Muscle layer of colon (tissue), 2 donors: ENCODE measurements around the gene RMI1.
"Not testable (repeated sequence)": the region's sequence is repeated elsewhere in the genome, so short reads cannot be mapped to it uniquely, and the experiment has no call there.

Source experiments
- H3K27ac ChIP-seq: one replicate; pipeline ENCODE4 v1.7.0; 2013; ENCODE audit warnings: low read depth, mild to moderate bottlenecking, low read length, moderate library complexity
- H3K27me3 ChIP-seq, 2 donors: one replicate each; pipeline ENCODE4 v1.7.0; 2013; ENCODE audit warnings: low read length in 2 of 2, mild to moderate bottlenecking in 2 of 2; ENCODE audit not compliant: insufficient read depth in 2 of 2, control insufficient read depth in 1 of 2
- H3K36me3 ChIP-seq: one replicate; pipeline ENCODE4 v1.7.0; 2013; ENCODE audit warnings: mild to moderate bottlenecking, low read length; ENCODE audit not compliant: insufficient read depth
- H3K4me1 ChIP-seq: one replicate; pipeline ENCODE4 v1.7.0; 2013; ENCODE audit warnings: mild to moderate bottlenecking, low read length; ENCODE audit not compliant: insufficient read depth
- H3K4me3 ChIP-seq, 2 donors: one replicate each; pipeline ENCODE4 v1.7.0; 2013; ENCODE audit warnings: low read length in 2 of 2, low read depth in 1 of 2, mild to moderate bottlenecking in 1 of 2, moderate library complexity in 1 of 2
- H3K9ac ChIP-seq: one replicate; pipeline ENCODE4 v1.7.0; 2013; ENCODE audit warnings: low read length
- H3K9me3 ChIP-seq: one replicate; pipeline ENCODE4 v1.7.0; 2013; ENCODE audit warnings: mild to moderate bottlenecking, low read length
- donor health status: abdominal sarcoma.
- donor health status: Adenocarcinoma of cecum.

The RMI1 gene

GRCh38 chr9:84031534-84031933 is 50.9 kb downstream of the RMI1 start:
- no peaks in the 10 kb centered on the region for H3K36me3 ChIP-seq
- H3K27me3 ChIP-seq: no peaks in the 10 kb centered on the region
- H3K27ac ChIP-seq: no peak overlapping the region
- no peak overlapping the region for H3K9ac ChIP-seq
- no peaks in the 10 kb centered on the region for H3K9me3 ChIP-seq
- no peaks in the 10 kb centered on the region for H3K4me1 ChIP-seq
- no peak overlapping the region for H3K4me3 ChIP-seq

GRCh38 chr9:84041857-84042256 is 61.3 kb downstream of the RMI1 start:
- H3K9me3 ChIP-seq, H3K36me3 ChIP-seq, H3K27ac ChIP-seq, H3K27me3 ChIP-seq, H3K9ac ChIP-seq, H3K4me1 ChIP-seq, H3K4me3 ChIP-seq: not testable (repeated sequence)

- no peaks in the 10 kb centered on the region for H3K36me3 ChIP-seq
- H3K27ac ChIP-seq: no peak overlapping the region
- no peaks in the 10 kb centered on the region for H3K9me3 ChIP-seq
- no peaks in the 10 kb centered on the region for H3K27me3 ChIP-seq
- no peaks in the 10 kb centered on the region for H3K4me1 ChIP-seq
- H3K4me3 ChIP-seq: no peak overlapping the region
- no peak overlapping the region for H3K9ac ChIP-seq
Measured at GRCh38 chr9:84045481-84046097, 65.0 kb downstream of the RMI1 start.
